OCI-LY3 (cell line): Measurements from ENCODE around the gene ZC3H13.

Experiments
- CTCF ChIP-seq: fragments of 200-600, 300-600 bp; sonication (generic); IDR thresholded peaks from 2 replicates; pipeline ENCODE4 v1.5.1; 2014; ENCODE audit warnings: antibody characterized with exemption, low read length, low read depth
- EZH2phosphoT487 ChIP-seq: fragments of 200-600 bp; shearing (Covaris generic); IDR thresholded peaks from 2 replicates; pipeline ENCODE4 v1.6.1; 2018; ENCODE audit warnings: antibody characterized with exemption, mixed run types, low read depth

- TF ChIP-seq CTCF, result no peak
- TF ChIP-seq EZH2phosphoT487, result no peak
These were observed 78.0 kb downstream of the ZC3H13 start for GRCh38 chr13:45974500-45974899.
